Cortex of kidney (tissue), 1 donor: ENCODE data around the gene APOO.
"Not testable (repeated sequence)": the region's sequence is repeated elsewhere in the genome, so short reads cannot be mapped to it uniquely, and the experiment has no call there.

Source experiments
- DNase-seq: peaks from one replicate; lab custom pipeline; 2025; lab: John Stamatoyannopoulos, UW

The APOO gene

DNA sequence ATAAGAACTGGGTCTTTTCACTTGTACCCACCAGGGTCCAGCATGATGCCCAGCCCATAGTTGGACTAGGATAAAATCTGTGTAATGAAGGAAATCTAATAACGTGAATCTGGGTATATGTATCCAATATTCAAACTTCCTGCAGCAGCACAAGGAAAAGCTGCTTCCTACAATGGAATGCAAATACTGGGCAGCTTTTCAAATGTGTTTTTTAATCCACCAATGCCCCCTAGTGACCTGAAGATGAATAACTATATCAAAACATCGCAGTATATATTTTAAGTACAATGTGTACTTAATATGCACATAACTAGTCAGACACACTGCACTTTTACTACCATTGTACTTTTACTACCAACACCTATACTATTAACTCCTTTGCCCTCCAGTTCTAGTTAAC is 5.3 kb downstream of the APOO start:
- no peak for DNase-seq

DNA sequence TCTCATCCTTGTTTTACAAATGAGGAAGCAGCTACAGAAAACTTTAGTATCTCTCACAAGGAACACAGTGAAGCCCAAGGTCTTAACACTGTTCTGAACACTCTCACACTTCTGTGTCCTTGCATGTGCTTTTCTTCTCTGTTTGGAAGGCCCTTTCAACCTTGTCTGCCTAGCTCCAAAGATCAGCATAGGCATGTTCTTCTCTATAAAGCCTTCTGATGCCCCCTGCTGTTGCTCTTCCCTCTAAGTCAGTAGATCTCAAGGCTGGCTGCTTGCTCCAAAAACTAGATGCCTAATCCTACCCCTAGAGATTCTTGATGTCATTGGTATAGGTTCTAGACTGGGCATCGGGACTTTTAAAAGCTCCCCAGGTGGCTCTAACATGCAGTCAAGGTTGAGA is 5.9 kb downstream of the APOO start:
- DNase-seq: no peak

DNA sequence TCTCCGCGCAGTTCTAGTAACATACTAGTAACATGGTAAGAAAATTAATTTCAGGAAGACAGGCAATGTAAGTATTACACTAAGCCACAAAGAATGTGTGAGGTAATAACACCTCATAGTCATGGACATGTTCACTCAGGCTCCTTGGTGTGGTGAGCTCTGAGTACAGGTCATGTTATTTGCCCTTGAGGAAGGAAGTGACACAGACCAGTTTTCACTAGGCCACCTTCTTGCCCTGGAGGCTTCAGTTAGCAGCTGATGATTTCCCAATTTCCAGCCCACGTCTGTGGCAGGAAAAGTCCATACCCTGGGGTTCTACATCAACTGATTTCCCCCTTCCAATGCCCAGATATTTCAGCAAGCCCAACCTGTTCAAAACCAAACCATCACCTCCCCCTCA is 6.7 kb downstream of the APOO start:
- no peak for DNase-seq

DNA sequence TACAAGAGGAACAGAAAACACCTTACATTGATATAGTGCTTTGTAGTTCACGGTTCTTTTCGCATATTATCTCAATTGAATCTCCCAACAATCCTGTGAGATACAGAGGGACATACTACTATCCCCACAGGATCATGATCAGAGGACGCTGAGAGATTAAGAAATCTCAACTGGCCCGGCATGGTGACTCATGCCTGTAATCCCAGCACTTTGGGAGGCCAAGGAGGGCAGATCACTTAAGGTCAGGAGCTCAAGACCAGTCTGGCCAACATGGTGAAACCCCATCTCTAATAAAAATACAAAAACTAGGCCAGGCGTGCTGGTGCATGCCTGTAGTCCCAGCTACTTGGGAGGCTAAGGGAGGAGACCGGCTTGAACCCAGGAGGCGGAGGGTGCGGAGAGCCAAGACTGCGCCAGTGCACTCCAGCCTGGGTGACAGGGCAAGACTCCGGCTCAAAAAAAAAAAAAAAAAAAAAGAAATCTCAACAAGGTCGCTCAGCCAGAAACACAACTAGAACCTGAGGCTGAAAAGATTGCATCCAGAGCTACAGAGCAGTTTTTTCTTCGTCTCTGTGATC is 7.4 kb downstream of the APOO start:
- no peak for DNase-seq

DNA sequence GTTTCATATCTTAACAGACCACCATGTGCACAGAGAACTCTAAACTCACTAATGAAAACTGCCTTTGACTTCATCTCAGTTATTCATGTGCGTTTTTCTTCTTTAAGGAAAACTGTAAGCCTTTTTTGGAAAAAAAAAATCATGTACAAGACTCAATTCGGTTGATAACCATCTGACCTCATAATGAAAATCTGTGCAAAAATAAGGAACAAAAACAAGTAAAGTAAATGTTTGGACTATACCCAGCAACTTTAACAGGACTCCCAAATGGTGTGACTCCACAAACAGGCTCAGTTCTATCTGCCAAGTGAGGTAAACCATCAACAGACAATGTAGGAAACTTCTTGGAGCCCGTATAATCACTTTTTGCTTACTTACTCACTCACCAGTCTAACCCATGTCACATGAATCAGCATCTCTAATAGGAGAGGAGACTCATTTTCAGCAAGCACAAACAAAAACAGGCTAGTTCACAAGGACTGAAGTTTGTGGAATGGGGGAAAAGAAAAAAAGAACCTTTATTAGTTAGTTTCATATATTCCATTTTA is 9.3 kb downstream of the APOO start:
- no peak for DNase-seq

DNA sequence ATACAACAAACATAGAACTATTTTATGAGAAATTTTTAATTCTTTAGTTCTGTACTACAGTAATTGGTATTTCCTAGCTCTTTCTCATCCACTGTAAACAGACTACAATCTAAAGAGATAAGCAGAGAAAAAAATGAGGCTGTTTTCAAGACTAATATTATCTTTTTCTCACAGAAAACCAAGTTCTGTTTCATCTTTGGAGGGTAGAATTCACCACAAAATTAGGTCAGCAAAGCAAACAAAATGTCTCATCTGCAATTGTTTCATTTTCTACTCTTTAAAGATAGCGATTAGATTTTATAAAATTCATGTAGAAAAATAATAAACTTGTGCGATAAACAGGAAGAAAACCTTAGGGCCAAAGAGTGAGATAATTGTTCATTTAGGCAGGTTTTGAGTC is 10.8 kb downstream of the APOO start:
- no peak for DNase-seq

DNA sequence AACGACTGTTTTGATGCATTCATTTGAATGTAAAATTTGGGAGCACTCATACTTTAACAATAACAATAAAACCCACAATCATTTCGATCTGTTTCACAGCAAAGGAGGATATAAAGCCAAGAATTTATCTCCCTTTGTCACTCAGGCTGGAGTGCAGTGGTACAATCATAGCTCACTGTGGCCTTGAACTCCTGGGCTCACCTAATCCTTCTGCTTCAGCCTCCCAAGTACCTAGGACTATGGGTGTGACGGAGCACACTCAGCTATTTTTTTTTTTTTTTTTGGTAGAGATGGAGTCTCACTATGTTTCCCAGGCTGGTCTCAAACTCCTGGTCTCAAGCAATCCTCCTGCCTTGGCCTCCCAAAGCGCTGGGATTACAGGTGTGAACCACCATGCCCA is 11.2 kb downstream of the APOO start:
- not testable (repeated sequence) for DNase-seq

DNA sequence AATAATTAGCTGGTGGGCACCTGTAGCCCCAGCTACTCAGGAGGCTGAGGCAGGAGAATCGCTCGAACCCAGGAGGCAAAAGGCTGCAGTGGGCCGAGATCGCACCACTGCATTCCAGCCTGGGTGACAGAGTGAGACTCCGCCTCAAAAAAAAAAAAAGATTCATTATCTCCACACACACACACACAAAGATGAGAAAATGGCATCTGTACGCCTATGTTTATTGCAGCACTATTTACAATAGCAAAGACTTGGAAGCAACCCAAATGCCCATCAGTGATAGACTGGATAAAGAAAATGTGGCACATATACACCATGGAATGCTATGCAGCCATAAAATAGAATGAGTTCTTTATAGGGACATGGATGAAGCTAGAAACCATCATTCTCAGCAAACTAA is 12.7 kb downstream of the APOO start:
- DNase-seq: not testable (repeated sequence)

DNA sequence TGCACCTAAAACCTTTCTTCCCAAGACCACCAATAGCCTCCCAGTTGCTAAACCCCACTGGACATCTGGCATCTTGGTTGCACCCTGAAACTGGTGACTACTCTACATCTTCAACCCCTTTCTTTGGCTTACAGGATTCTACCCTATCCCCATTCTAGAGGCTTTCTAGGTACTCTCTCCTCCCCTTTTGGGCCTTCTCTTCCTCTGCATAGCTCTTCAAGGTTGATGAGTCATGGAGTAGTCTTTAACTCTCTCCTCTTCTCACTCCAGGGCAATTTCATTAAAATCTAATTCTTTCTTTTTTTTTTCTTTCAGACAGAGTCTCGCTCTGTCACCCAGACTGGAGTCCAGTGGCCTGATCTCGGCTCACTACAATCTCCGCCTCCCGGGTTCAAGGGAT is 16.8 kb downstream of the APOO start:
- no peak for DNase-seq

DNA sequence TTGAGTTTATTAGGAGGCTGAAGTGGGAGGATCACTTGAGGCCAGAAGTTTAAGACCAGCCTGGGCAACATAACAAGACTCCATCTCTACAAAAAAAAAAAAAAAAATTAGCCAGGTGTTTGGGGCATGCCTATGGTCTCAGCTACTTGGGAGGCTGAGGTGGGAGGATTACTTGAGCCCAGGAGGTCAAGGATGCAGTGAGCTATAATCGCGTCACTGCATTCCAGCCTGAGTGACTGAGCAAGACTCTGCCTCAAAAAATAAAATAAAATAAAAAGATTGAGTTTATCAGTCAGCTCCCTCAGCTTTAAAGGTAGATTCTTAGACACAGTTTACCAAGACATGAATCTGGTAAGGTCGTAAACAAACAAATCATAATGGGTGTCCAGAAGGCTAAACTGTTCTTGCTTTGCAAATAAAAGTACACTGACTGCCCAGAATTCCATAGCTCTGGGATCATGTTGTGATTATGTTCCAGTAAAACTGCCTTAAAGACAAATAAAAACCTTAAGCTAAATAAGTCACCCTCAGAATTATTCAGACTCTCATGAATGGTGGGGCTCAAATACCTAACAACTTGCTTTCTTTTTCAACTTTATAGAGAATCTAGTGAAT is 18.7 kb downstream of the APOO start:
- no peak for DNase-seq

DNA sequence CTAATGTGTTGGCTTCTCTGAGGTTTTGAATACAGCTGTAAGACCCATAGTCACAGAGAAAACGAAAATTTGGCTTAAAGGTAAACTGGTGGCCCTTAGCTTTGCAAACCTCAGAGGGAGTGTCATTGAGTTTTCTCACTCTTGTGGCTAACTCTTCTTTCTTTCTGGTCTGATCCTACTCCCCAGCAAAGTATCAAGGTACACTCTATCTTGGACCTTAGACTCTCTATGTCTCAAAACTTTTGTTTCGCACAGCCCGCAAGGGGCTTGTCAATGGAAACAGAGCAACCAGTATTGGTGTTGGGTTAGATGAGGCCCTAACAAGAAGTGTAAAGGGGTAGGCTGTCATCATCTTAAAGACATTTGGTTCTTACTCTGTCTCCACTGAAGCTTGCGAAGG is 19.8 kb downstream of the APOO start:
- no peak for DNase-seq

DNA sequence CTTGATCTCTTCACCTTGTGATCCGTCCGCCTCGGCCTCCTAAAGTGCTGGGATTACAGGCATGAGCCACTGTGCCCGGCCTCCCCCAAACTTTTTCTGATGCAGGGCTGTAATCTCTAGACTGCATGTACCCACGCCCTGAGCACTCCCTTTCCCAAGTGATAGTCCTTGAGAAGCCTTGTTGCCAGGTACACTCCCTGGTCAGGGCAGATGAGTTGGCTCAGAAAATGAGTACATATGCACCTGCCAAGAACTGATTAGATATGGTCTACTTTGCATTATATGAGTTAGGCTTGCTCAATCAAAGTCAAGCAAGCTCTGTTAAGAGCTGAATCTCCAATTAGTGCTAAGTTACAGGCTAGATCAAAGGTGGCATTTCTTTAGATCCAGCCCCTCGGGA is 20.3 kb downstream of the APOO start:
- DNase-seq: no peak

DNA sequence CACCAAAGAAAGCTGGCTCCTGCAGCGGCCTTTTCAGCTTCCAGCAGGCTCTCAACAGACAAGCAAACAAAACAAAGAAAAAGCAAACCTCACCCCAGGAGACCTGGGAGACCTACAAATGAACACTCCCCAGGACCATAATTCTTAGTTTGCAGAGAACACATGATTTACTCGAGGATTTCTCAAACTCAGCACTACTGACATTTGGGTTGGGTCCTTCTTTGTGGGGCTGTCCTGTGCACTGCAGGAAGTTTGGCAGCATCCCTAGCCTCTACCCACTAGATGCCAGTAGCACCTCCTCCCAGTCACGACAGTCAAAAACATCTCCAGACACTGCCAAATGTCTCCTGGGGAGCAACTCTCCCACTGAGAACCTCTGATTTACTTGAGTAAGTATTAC is 21.9 kb downstream of the APOO start:
- no peak for DNase-seq

DNA sequence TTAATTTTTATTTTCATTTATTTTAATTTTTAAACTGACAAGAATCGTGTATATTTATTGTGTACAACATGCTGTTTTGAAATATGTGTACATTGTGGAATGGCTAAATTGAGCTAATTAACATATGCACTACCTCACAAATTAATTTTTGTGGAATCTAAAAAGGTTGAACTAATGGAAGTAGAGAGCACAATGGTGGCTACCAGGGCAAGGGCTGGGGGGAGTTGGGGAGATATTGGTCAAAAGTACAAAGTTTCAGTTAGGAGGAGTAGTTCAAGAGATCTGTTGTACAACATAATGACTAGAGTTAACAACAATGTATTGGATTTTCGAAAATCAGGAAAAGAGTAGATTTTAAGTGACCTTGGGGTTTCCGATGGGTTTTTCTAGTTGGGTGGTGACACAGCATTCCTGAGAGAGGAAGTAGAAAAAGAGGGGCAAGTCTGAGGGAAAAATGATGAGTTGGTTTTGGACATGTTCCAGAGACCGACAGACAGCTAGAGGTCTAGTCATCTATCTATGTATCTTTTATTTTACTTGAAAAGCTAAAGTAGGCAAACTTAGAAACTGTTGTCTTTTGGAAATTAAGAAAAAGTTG is 23.2 kb downstream of the APOO start:
- no peak for DNase-seq

DNA sequence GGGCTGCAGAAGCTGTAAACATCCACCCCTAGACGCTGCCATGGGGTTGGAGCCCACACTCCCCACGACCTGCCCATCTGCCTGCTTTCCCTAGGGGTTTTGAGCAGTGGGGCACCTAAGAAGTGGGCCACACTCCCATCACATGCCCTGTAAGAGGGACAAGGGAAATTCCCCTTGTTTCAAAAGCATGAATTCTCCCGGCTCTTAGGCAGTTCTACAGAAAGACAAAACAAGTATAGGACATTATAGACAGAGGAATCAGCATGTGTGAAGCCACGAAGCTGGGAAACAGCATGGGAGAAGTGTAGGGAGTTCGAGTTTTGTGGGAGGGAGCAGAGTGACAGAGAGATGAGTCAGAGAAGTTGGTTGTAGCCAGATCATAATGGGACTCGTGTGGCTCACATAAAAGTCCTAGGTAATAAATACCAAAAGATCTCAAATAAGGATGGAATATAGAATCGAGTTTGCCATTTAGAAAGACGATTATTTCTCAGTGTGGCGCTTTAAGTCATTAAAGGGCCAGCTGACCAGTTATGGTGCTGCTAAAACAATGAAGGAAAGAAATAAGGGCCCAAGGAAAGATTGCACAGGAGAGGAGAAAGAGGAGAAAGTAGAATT is 23.9 kb downstream of the APOO start:
- DNase-seq: no peak

DNA sequence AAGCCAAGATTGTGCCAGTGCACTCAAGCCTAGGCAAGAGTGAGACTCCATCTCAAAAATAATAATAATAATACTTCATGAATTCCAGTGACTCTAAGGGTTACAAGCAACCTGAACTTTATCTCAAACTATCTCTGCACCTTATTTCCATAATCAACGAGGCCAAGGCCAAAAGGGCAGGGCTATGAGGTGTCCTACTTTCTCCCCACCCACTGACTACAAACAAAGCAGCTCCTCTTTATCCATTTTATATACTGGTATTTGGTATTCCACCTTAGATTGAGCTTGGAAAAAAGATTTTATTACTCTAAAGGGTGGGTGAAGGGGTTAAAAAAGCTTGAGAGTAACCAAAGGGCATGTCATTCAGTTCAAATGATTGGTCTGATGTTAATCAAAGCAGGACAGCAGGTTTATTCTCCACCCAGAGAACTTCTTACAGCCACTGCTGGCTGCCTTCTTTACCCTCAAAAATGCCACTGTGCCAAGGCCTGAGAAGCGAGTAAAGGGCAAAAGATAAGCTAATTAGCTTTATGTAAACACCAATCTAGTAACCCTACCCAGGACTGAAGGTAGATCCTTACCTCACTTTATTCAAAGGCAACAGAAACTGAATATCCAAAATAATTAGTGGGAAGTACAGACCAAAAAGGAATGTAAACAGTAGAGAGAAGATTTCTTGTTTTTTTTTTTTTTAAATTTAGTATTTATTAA is 28.2 kb downstream of the APOO start:
- DNase-seq: no peak

DNA sequence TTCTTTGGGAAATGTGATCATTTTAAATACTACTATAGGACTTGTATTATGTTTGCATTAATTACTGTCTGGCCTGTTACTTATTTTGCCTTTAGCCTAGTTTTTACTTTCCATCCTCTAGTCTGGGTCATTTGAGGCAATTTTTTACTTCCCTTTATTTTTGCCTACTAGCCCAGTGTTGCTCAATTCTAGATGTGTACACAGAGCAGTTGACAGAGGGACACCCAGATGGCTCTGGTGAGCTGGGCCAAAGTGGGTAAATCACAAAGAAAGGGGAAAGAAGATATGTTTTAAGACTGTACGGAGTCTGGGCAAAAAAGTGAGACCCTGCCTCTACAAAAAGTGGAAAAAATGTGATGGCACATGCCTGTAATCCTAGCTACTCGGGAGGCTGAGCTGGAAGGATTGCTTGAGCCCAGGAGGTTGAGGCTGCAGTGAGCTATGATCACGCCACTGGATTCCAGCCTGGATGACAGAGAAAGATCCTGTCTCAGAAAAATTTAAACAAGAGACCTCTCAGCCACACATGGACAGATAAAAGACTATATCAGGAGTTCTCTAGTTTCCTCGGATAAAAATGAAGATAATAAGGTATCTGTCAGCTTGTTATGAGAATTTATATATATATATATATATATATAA is 35.7 kb downstream of the APOO start:
- no peak for DNase-seq

DNA sequence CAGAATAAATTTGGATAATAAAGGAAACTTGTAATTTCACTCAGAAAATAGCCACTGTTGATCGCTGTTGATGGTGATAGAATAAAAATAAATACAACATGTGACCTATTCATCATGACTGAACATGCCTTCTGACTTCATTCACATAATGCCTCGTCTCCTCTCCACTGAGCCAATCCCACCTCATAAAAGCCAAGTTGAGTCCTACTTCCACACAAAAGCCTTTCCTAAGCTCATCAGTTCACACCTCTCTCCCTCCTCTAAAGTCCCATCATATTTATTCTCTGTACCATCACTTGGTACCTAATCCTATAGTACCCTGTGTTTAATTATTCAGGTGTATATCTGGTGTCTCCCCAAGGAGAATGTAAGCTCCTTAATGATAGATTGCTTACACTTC is 37.7 kb downstream of the APOO start:
- no peak for DNase-seq

DNA sequence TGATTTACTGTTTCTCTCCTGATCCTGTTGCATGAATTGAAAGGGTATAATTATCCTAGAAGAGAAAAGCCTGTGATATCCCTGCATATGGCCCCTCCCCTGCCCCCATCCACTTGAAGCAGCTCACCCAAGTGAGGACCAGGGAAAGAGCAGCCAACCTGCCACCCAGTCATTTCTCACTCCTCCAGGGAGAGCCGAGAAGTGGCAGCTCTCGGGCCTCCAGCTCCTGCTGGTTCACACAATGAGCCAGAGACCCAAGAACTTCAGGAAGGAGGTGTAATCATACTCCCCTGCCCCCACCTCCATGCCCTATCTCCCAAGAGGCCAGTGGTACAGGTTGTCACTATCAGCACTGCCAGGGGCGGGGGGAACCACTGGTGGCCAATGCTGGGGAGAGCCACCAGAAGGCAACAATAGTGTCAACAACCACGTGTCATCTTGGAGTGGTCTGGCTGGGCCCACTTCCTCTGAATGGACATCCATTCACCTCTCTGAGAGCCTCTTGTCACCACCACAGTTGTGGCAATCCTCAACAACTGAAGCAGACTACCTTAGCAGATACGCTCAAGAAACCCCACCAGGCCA is 42.9 kb downstream of the APOO start:
- no peak for DNase-seq

DNA sequence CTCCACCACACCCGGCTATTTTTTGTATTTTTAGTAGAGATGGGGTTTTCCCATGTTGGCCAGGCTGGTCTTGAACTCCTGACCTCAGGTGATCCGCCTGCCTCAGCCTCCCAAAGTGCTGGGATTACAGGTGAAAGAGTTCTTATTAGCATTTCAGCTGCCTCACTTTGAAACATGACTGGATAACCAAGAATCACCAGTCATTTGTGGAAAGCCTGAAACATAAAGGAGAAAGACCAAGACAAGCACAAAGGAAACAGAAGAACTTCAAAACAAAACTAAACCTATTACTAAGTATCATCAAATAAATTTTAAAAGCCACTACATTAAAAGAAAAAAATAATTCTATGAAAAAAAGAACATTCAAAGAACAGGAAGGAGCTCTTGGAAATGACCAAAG is 45.8 kb downstream of the APOO start:
- not testable (repeated sequence) for DNase-seq

DNA sequence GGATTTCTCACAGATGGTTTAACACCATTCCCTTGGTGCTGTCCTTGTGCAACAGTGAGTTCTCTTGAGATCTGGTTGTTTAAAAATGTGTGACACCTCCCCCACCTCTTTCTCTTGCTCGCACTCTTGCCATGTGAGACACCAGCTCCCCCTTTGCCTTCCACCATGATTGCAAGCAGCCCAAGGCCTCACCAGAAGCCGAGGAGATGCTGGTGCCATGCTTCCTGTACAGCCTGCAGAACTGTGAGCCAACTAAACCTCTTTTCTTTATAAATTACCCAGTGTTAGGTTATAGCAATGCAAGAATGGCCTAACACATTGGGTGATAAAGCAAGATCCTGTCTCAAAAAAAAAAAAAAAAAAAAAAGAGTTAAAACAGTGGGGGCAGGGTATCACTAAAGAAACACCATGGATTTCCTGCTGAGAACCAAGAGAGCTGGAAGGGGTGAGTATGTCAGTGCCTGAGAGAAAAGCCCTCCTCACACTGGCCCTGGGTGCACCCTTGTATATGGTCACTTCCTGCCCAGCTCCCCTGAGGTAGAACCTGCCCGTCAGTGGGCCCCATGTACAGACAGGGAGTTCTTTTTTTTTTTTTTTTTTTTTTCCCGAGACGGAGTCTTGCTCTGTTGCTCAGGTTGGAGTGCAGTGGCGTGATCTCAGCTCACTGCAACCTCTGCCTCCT is 46.4 kb downstream of the APOO start:
- DNase-seq: no peak
